Measurements from ENCODE around the gene GPATCH4. TPM values are rescaled to one million over a fixed set of nuclear protein-coding genes. Genes with fewer than 3 reads are reported as not detected.
"Not testable (repeated sequence)": the region's sequence is repeated elsewhere in the genome, so short reads cannot be mapped to it uniquely, and the experiment has no call there.

GPATCH4 gene
- total RNA-seq, 1 donor from 2014 or later: 26.2 TPM

DNA sequence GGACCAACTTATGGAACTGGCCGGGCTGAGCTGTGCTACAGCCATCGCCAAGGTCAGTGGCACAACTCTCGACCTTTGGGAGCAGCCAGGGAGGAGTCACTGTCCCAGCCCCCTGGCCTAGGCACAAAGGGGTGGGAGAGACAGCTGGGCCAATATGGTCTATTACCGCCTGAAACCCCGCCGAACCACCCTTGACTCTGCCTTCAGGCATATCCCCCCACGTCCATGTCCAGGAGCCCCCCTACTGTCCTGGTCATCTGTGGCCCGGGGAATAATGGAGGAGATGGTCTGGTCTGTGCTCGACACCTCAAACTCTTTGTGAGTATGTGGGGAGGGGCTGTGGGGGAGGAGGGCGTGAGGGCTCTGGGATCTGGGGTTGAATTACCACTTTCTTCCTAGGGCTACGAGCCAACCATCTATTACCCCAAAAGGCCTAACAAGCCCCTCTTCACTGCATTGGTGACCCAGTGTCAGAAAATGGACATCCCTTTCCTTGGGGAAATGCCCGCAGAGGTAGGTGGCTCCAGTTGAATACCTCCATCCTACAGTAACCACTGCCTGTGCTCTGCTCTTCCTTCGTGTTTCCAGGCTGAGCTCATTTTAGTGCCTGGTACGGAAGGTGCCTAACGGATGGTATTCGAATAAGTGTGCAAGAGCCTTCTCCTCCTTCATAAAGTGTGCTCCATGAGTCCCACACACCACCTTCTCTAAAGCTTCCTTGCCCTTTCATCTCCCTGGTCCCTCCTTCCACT, 8.9 kb downstream of the GPATCH4 start:
- Mint-ChIP-seq H3K36me3 (ENCODE audit: insufficient read depth) (peaks cover 10% of the 10 kb centered on the region), H3K27me3 (no peaks in the 10 kb centered on the region), H3K9me3 (ENCODE audit: low read depth) (no peaks in the 10 kb centered on the region), H3K4me1 (ENCODE audit: low read depth) (peaks cover 4% of the 10 kb centered on the region), H3K4me3 (ENCODE audit: low read depth) (peak overlapping the region; percentile 85), H3K27ac (peak overlapping the region; percentile 49)
- TF ChIP-seq, protein P1, sequence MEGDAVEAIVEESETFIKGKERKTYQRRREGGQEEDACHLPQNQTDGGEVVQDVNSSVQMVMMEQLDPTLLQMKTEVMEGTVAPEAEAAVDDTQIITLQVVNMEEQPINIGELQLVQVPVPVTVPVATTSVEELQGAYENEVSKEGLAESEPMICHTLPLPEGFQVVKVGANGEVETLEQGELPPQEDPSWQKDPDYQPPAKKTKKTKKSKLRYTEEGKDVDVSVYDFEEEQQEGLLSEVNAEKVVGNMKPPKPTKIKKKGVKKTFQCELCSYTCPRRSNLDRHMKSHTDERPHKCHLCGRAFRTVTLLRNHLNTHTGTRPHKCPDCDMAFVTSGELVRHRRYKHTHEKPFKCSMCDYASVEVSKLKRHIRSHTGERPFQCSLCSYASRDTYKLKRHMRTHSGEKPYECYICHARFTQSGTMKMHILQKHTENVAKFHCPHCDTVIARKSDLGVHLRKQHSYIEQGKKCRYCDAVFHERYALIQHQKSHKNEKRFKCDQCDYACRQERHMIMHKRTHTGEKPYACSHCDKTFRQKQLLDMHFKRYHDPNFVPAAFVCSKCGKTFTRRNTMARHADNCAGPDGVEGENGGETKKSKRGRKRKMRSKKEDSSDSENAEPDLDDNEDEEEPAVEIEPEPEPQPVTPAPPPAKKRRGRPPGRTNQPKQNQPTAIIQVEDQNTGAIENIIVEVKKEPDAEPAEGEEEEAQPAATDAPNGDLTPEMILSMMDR (IDR thresholded peaks at IDR 0.05; ENCODE audit: unreplicated experiment): no peak
- DNase-seq (ENCODE audit: low spot score, unreplicated experiment): no peak

DNA sequence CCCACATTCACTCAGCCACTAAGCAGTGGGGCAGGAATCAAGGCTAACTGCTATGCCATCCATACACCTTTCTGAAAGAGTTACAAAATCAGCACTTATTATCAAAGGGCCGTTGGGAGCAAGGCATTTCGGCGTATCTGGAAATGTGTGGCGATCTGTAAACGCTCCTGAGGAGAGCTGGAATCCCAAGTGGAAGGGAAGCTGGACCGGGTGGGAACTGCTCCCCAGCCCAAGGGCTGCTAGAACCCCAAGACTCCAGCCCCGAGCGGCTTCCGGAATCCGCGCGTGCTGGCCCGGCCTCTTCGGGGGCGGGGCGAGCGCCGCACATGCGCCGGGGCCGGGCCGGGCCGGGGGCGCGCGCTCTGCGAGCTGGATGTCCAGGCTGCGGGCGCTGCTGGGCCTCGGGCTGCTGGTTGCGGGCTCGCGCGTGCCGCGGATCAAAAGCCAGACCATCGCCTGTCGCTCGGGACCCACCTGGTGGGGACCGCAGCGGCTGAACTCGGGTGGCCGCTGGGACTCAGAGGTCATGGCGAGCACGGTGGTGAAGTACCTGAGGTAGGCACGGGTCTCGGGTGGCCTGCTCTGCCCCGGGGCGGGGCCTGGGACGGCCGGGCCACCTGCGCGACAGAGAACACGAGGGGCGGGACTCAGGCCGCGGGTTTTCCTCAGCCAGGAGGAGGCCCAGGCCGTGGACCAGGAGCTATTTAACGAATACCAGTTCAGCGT, 9.7 kb downstream of the GPATCH4 start, which contains the start of gene NAXE:
Gene NAXE, plus strand, starts transcription at position 345 of the 726 bp plus-strand sequence. Its CDS starts 29 bp downstream, at position 374.
- Mint-ChIP-seq H3K4me1 (ENCODE audit: low read depth) (peaks cover 4% of the 10 kb centered on the region), H3K27me3 (no peaks in the 10 kb centered on the region), H3K9me3 (ENCODE audit: low read depth) (no peaks in the 10 kb centered on the region), H3K27ac (peak within 1 kb of the TSS; percentile 95), H3K4me3 (ENCODE audit: low read depth) (peak within 1 kb of the TSS; percentile 85), H3K36me3 (ENCODE audit: insufficient read depth) (peaks cover 8% of the 10 kb centered on the region)
- TF ChIP-seq, protein P1 (IDR thresholded peaks at IDR 0.05; ENCODE audit: unreplicated experiment): no peak
- DNase-seq (ENCODE audit: low spot score, unreplicated experiment): peak; percentile 63

DNA sequence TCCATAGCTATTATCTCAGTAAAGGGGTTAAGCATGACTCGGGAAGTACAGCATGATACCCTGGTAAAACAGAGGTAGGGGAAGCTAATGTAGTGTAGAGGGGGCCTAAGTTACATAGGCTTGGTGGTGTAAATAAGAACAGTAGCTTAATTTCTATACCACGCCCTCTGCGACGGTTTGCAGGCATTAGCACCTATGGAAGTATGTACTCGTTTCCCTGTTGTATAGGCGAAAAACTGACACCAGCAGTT, 10.2 kb downstream of the GPATCH4 start:
- peaks cover 4% of the 10 kb centered on the region for H3K4me1 Mint-ChIP-seq (ENCODE audit: low read depth)
- H3K4me3 Mint-ChIP-seq (ENCODE audit: low read depth): peak overlapping the region; percentile 85
- peak overlapping the region; percentile 95 for H3K27ac Mint-ChIP-seq
- H3K9me3 Mint-ChIP-seq (ENCODE audit: low read depth): no peaks in the 10 kb centered on the region
- TF ChIP-seq, protein P1 (IDR thresholded peaks at IDR 0.05; ENCODE audit: unreplicated experiment): no peak
- peaks cover 8% of the 10 kb centered on the region for H3K36me3 Mint-ChIP-seq (ENCODE audit: insufficient read depth)
- DNase-seq (ENCODE audit: low spot score, unreplicated experiment): no peak
- no peaks in the 10 kb centered on the region for H3K27me3 Mint-ChIP-seq

DNA sequence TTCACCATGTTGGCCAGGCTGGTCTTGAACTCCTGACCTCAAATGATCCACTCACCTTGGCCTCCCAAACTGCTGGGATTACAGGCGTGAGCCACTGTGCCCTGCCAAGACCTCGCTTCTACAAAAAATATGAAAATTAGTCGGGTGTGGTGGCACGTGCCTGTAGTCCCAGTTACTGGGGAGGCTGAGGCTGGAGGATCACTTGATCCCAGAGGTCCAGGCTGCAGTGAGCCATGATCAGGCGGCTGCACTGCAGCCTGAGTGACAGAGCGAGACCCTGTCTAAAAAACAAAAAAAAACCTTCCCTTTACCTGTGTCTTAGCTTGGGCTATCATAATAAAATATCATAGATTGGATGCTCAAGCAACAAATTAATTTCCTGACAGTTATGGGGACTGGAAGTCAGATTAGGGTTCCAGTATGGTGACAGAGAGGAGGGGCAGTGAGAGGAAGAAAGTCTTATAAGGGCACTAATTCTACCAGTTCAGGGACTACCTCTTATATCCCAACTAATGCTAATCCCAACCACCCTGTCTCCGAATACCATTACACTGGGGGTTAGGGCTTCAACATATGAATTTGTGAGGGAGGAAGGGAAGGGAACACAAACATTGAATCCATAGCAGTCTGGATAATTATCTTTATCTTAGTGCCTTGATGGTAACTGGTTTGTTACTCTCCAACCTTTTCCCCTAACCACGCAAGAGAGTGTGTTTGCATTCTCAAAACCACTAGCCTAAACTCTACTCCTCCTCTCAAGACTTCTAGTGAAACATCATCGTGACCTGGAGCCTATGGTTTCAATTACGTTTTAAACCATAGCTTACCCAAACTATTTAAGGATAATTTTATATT, 10.7 kb downstream of the GPATCH4 start:
- Mint-ChIP-seq H3K36me3 (ENCODE audit: insufficient read depth) (peaks cover 7% of the 10 kb centered on the region), H3K27ac (no peak overlapping the region), H3K4me3 (ENCODE audit: low read depth) (peak overlapping the region; percentile 85), H3K4me1 (ENCODE audit: low read depth) (peaks cover 4% of the 10 kb centered on the region), H3K9me3 (ENCODE audit: low read depth) (no peaks in the 10 kb centered on the region), H3K27me3 (peaks cover 2% of the 10 kb centered on the region)
- DNase-seq (ENCODE audit: low spot score, unreplicated experiment): no peak
- TF ChIP-seq, protein P1 (IDR thresholded peaks at IDR 0.05; ENCODE audit: unreplicated experiment): no peak

DNA sequence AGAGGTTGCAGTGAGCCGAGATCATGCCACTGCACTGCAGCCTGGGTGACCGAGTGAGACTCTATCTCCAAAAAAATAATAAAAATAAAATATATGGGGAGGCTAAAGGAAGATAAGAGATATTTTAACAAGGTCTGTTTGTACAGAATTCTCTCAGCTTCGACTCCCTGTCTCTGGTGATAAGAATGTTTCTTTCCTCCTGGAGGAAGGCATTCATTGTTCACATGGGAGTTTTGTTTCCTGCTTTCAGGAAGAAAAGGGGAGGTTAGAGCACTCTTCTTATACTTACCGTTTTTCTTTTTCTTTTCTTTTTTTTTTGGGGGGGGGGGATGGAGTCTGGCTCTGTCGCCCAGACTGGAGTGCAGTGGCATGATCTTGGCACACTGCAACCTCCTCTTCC, 11.7 kb downstream of the GPATCH4 start:
- TF ChIP-seq, protein P1 (IDR thresholded peaks at IDR 0.05; ENCODE audit: unreplicated experiment): no peak
- peaks cover 4% of the 10 kb centered on the region for H3K4me1 Mint-ChIP-seq (ENCODE audit: low read depth)
- DNase-seq (ENCODE audit: low spot score, unreplicated experiment): no peak
- H3K27ac Mint-ChIP-seq: no peak overlapping the region
- no peaks in the 10 kb centered on the region for H3K36me3 Mint-ChIP-seq (ENCODE audit: insufficient read depth)
- H3K27me3 Mint-ChIP-seq: peaks cover 9% of the 10 kb centered on the region
- no peak overlapping the region for H3K4me3 Mint-ChIP-seq (ENCODE audit: low read depth)
- H3K9me3 Mint-ChIP-seq (ENCODE audit: low read depth): no peaks in the 10 kb centered on the region

DNA sequence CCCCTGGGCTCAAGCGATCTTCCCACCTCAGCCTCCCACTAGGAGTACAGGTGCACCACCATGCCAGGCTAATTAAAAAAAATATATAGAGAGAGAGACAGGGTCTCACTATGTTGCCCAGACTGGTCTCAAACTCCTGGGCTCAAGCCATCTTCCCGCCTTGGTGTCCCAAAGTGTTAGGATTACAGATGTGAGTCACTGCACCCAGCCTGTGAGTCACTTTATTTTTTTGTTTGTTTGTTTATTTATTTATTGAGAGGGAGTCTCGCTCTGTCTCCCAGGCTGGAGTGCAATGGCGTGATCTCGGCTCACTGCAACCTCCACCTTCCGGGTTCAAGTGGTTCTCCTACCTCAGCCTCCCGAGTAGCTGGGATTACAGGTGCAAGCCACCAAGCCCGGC, 13.4 kb downstream of the GPATCH4 start:
- not testable (repeated sequence) for H3K27me3 Mint-ChIP-seq; H3K27ac Mint-ChIP-seq; H3K4me1 Mint-ChIP-seq (ENCODE audit: low read depth); H3K4me3 Mint-ChIP-seq (ENCODE audit: low read depth); H3K36me3 Mint-ChIP-seq (ENCODE audit: insufficient read depth); DNase-seq (ENCODE audit: low spot score, unreplicated experiment); H3K9me3 Mint-ChIP-seq (ENCODE audit: low read depth)
